ENCODE data around the gene OSBPL1A. TPM values are rescaled to one million over a fixed set of nuclear protein-coding genes. Genes with fewer than 3 reads are reported as not detected.

The OSBPL1A gene
- total RNA-seq, 4 donors from 2014 or later = 31.0 to 42.2 (median 32.4) TPM

DNA sequence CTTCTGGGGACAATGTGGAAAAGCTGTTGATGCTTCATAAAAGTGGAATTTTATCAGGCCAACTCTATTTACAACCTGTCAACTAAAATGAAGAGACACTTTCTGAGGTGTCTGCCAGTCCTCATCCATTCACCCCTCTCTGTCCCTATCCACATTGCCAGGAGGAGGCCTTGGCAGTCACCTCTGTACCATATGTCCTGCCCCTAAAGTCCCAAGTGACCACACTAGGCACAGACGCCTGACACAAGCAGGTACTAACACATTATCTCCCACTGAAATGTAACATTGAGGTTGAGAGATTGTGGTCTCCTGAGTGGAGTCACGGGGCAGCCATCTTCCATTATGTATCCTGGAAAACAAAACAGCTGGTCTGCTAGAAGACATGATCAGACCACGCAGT, 71.4 kb downstream of the OSBPL1A start:
- no peak overlapping the region for H3K27ac ChIP-seq
- no peak for DNase-seq (ENCODE audit: low spot score in 2 of 2)
- TF ChIP-seq EP300 (IDR thresholded peaks at IDR 0.05) (no peak), POLR2AphosphoS5 (IDR thresholded peaks at IDR 0.05) (no peak), POLR2A (IDR thresholded peaks at IDR 0.05) (no peak)
- no peaks in the 10 kb centered on the region for H3K36me3 ChIP-seq
- H3K9me3 ChIP-seq = no peaks in the 10 kb centered on the region
- no peaks in the 10 kb centered on the region for H3K27me3 ChIP-seq
- no peak overlapping the region for H3K4me3 ChIP-seq
- peaks cover 5% of the 10 kb centered on the region for H3K4me1 ChIP-seq
- 96% methylated on average over 3 of the region's 3 CpGs for WGBS

DNA sequence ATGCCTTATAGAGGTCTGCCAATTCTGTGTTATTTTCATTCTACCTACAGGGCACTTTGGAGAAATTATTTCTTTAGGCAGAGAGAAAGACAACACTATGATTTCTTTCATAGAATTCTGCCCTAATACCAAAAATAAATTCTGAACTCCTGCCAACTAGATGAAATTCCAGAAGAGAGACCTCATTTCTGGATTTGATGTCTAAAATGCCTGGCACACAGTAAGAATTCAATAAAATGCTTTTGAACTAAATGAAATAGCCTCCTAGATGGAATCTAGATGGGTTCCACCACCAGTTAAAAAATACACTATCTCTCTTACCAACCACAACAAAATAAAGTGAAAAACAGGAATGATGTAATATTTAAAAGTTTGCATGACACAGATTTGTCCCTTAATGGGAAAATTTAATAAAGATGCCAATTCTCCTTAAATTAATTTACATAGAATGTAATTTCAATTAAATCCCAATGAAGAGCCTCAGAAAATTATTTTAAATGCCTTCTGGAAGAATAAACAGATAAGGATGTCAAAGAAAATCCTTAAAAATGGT, 75.0 kb downstream of the OSBPL1A start:
- H3K36me3 ChIP-seq = no peaks in the 10 kb centered on the region
- no peak overlapping the region for H3K27ac ChIP-seq
- H3K4me1 ChIP-seq = peaks cover 5% of the 10 kb centered on the region
- H3K27me3 ChIP-seq = no peaks in the 10 kb centered on the region
- no peak for DNase-seq (ENCODE audit: low spot score in 2 of 2)
- no peaks in the 10 kb centered on the region for H3K9me3 ChIP-seq
- no peak overlapping the region for H3K4me3 ChIP-seq
- TF ChIP-seq POLR2AphosphoS5 (IDR thresholded peaks at IDR 0.05) = no peak

DNA sequence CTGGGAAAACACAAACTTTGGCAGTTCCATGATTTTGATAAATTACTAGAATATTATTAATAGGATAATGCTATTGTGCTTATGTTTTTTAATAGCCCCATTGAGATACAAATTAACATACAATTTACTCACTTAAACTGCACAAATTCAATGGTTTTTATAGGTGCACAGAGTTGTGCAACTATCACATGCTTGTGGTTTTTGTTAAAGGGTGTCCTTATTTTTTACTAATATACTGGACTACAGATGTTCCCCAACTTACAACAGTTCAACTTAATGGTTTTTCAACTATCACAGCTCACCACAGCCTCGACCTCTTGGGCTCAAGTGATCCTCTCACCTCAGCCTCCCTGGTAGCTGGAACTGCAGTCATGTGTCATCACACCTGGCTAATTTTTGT, 76.6 kb downstream of the OSBPL1A start:
- Histone ChIP-seq H3K9me3 (no peaks in the 10 kb centered on the region), H3K27me3 (no peaks in the 10 kb centered on the region), H3K4me3 (no peak overlapping the region), H3K36me3 (no peaks in the 10 kb centered on the region), H3K4me1 (peaks cover 5% of the 10 kb centered on the region), H3K27ac (no peak overlapping the region)
- 87% methylated on average over 1 of the region's 1 CpG for WGBS
- TF ChIP-seq POLR2A (IDR thresholded peaks at IDR 0.05) (no peak), POLR2AphosphoS5 (IDR thresholded peaks at IDR 0.05) (no peak), EP300 (IDR thresholded peaks at IDR 0.05) (no peak)
- TF ChIP-seq, protein P1, sequence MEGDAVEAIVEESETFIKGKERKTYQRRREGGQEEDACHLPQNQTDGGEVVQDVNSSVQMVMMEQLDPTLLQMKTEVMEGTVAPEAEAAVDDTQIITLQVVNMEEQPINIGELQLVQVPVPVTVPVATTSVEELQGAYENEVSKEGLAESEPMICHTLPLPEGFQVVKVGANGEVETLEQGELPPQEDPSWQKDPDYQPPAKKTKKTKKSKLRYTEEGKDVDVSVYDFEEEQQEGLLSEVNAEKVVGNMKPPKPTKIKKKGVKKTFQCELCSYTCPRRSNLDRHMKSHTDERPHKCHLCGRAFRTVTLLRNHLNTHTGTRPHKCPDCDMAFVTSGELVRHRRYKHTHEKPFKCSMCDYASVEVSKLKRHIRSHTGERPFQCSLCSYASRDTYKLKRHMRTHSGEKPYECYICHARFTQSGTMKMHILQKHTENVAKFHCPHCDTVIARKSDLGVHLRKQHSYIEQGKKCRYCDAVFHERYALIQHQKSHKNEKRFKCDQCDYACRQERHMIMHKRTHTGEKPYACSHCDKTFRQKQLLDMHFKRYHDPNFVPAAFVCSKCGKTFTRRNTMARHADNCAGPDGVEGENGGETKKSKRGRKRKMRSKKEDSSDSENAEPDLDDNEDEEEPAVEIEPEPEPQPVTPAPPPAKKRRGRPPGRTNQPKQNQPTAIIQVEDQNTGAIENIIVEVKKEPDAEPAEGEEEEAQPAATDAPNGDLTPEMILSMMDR (IDR thresholded peaks at IDR 0.05) = no peak
- no peak for DNase-seq (ENCODE audit: low spot score in 2 of 2)

DNA sequence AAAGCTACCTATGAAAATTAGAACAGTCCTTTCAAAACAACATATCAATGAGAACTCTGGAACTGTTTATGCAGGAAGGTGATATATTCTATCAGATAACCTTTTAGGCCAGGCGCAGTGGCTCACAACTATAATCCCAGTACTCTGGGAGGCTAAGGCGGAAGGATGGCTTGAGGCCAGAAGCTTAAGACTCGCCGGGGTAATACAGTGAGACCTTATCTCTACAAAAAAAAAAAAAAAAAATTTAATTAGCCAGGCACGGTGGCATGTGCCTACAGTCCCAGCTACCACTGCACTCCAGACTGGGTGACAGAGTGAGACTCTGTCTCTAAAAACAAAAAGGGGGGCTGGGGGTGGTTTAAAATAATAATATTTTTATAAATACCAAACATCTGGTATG, 77.9 kb downstream of the OSBPL1A start:
- Histone ChIP-seq H3K27ac (no peak overlapping the region), H3K27me3 (no peaks in the 10 kb centered on the region), H3K36me3 (no peaks in the 10 kb centered on the region), H3K4me1 (peaks cover 5% of the 10 kb centered on the region), H3K9me3 (no peaks in the 10 kb centered on the region), H3K4me3 (no peak overlapping the region)
- TF ChIP-seq, protein P1 (IDR thresholded peaks at IDR 0.05) = no peak
- 65% methylated on average over 5 of the region's 5 CpGs for WGBS
- no peak for DNase-seq (ENCODE audit: low spot score in 2 of 2)

DNA sequence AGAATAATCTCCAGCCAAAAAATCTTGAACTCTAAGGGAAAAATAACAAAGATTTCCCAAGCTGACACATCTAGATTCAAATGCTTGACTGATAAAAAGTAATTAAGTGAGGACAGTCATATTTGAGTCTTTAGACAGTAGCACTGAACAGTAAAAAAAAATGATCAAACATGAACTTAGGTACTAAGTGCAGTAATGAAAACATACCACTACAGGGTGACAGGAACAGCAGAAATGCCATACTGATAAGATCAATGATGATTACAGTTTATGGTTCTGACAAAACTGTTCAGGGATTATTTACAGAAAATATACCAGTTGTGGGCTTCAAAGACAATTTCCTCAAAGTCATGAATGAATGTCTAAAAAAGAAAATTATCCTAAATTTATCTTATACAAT, 80.3 kb downstream of the OSBPL1A start:
- no peak for TF ChIP-seq EP300 (IDR thresholded peaks at IDR 0.05)
- no peak for TF ChIP-seq POLR2A (IDR thresholded peaks at IDR 0.05)
- TF ChIP-seq, protein P1 (IDR thresholded peaks at IDR 0.05) = no peak
- TF ChIP-seq POLR2AphosphoS5 (IDR thresholded peaks at IDR 0.05) = no peak
- Histone ChIP-seq H3K36me3 (peaks cover 12% of the 10 kb centered on the region), H3K9me3 (no peaks in the 10 kb centered on the region), H3K4me1 (peaks cover under 1% of the 10 kb centered on the region), H3K4me3 (no peak overlapping the region), H3K27me3 (no peaks in the 10 kb centered on the region), H3K27ac (no peak overlapping the region)
- no peak for DNase-seq (ENCODE audit: low spot score in 2 of 2)

DNA sequence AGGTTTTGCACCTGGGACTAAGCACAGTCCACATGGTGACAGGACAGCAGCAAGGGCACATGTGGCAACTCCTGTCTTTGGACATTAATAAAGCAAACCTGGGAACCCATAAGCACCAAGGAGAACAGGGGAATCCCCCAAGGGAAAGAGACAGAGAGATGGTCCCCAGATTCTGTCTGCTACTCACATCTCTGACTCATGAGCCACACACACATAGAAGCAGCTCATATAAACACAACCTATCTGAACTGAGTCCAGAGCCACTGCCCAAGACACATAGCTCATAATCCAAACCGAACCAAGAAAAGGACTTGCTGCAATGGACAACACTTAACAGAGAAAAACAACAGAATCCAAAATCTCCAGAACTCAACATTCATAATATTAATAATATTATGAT, 82.5 kb downstream of the OSBPL1A start:
- TF ChIP-seq, protein P1 (IDR thresholded peaks at IDR 0.05) = no peak
- no peak for TF ChIP-seq POLR2A (IDR thresholded peaks at IDR 0.05)
- no peak for TF ChIP-seq POLR2AphosphoS5 (IDR thresholded peaks at IDR 0.05)
- TF ChIP-seq EP300 (IDR thresholded peaks at IDR 0.05) = no peak
- Histone ChIP-seq H3K4me1 (no peaks in the 10 kb centered on the region), H3K4me3 (no peak overlapping the region), H3K36me3 (peaks cover 22% of the 10 kb centered on the region), H3K27me3 (no peaks in the 10 kb centered on the region), H3K9me3 (no peaks in the 10 kb centered on the region), H3K27ac (no peak overlapping the region)
- DNase-seq (ENCODE audit: low spot score in 2 of 2) = no peak
- WGBS = 94% methylated on average over 1 of the region's 1 CpG

Measured in suprapubic skin (tissue), 4 donors.